Measurements from ENCODE around the gene PPP1R17. TPM values are rescaled to one million over a fixed set of nuclear protein-coding genes. Genes with fewer than 3 reads are reported as not detected.

The PPP1R17 gene
- total RNA-seq (2016; rRNA removed; fragmentation: Illumina TruSeq; extraction: Trizol) (not detected in 2 replicates), polyA plus RNA-seq (2011; rRNA removed) (not detected in 2 replicates), polyA minus RNA-seq (2011; rRNA and poly(A)+ RNA removed; ENCODE audit: low replicate concordance) (not detected in 2 replicates), Bru-seq, nascent RNA (not detected), BruChase-seq, experiment 1, labeled RNA remaining after a 6-hour chase (not detected), BruChase-seq, experiment 2, labeled RNA remaining after a 2-hour chase (not detected)
- not detected in 2 replicates for total RNA-seq (2016; cell fraction: cytosol; rRNA removed; fragmentation: Illumina TruSeq; extraction: Trizol; ENCODE audit: low read depth)
- not detected in 2 replicates for total RNA-seq (2016; cell fraction: insoluble cytoplasmic fraction; rRNA removed; fragmentation: Illumina TruSeq; extraction: Trizol)
- total RNA-seq (2016; cell fraction: membrane; rRNA removed; fragmentation: Illumina TruSeq; extraction: Trizol), result not detected in 2 replicates
- not detected in 2 replicates for total RNA-seq (2016; cell fraction: nucleus; rRNA removed; fragmentation: Illumina TruSeq; extraction: Trizol)
- polyA plus RNA-seq (2011; cell fraction: cytosol; rRNA removed), result not detected in 2 replicates
- not detected in 2 replicates for polyA plus RNA-seq (2011; cell fraction: nucleus; rRNA removed)
- polyA plus RNA-seq (2012), result not detected in 2 replicates
- not detected in 2 replicates for polyA plus RNA-seq (2016; cell fraction: cytosol; fragmentation: Illumina TruSeq; extraction: Trizol; ENCODE audit: low read depth)
- polyA plus RNA-seq (2016; cell fraction: insoluble cytoplasmic fraction; fragmentation: Illumina TruSeq; extraction: Trizol; ENCODE audit: low read depth), result not detected in 2 replicates
- not detected in 2 replicates for polyA plus RNA-seq (2016; cell fraction: membrane; fragmentation: Illumina TruSeq; extraction: Trizol; ENCODE audit: low read depth)
- polyA plus RNA-seq (2016; cell fraction: nucleus; fragmentation: Illumina TruSeq; extraction: Trizol; ENCODE audit: insufficient read depth, low read depth), result not detected in 2 replicates
- polyA minus RNA-seq (2011; cell fraction: cytosol; rRNA and poly(A)+ RNA removed), result not detected in 2 replicates
- not detected in 2 replicates for polyA minus RNA-seq (2011; cell fraction: nucleus; rRNA and poly(A)+ RNA removed)
- long read RNA-seq, experiment 1, result 0 reads
- long read RNA-seq, experiment 2, result 0 reads

GRCh38 chr7:31687024-31687748, at the start of gene PPP1R17:
Gene PPP1R17, plus strand, starts transcription at chr7:31687215. Its CDS starts 5,227 bp downstream, at chr7:31692442.
- POLR2A ChIA-PET, result no interaction called here
- Histone ChIP-seq H3K4me1 (ENCODE audit: insufficient read depth, low read length) (no peaks in the 10 kb centered on the region), H3K9ac (ENCODE audit: insufficient read depth, low read depth, low read length) (no peak within 1 kb of the TSS), H3K9me3 (ENCODE audit: low read length) (no peaks in the 10 kb centered on the region), H3K4me2 (ENCODE audit: low read depth, low read length) (no peak within 1 kb of the TSS), H2AFZ (ENCODE audit: low read length) (no peak within 1 kb of the TSS), H3K79me2 (ENCODE audit: insufficient read depth, low read length) (no peaks in the 10 kb centered on the region), H4K20me1 (ENCODE audit: insufficient read depth, low read length) (no peaks in the 10 kb centered on the region), H3K27me3 (ENCODE audit: control insufficient read depth in 1 of 2, insufficient read depth in 2 of 2, low read length in 2 of 2) (peaks cover 0 to 6% of the 10 kb centered on the region in 2 experiments; a peak in 1 of 5 replicates), H3K36me3 (replicated peaks in 1 of 2; ENCODE audit: control insufficient read depth in 1 of 2, insufficient read depth in 2 of 2, low read length in 2 of 2) (no peaks in the 10 kb centered on the region), H3K27ac (ENCODE audit: extremely low read length, insufficient read depth, low read length) (no peak within 1 kb of the TSS), H3K4me3 (replicated peaks in 1 of 3; ENCODE audit: insufficient read depth in 1 of 3, low read depth in 2 of 3, low read length in 3 of 3) (no peak within 1 kb of the TSS)
- CTCF ChIA-PET (ENCODE audit: low intra/inter-chr PET ratio, low total read pairs), result no interaction called here
- in situ Hi-C loops (cut with HindIII; ENCODE audit: extremely low pct_ligation_motif_present, low pct_unique_long_range_greater_than_20kb), result no loop called here
- FAIRE-seq (no peak), DNase-seq (ENCODE audit: low spot score) (no peak), ATAC-seq (no peak)
- BruUV-seq (replicated peaks), result no TSS peak
- intact Hi-C loops (cut with micrococcal nuclease; ENCODE audit: unreplicated experiment), result no loop called here
- WGBS (ENCODE audit: low lambda C conversion rate), result 28% methylated on average over 11 of the region's 14 CpGs
- no peak for TF ChIP-seq ARID2 (CRISPR knock-in tag; IDR thresholded peaks at IDR 0.05; ENCODE audit: borderline replicate concordance)
- no peak for TF ChIP-seq CEBPG (CRISPR knock-in tag; IDR thresholded peaks at IDR 0.05)
- TF ChIP-seq ZFP41 (CRISPR knock-in tag; IDR thresholded peaks at IDR 0.05; ENCODE audit: borderline replicate concordance), result no peak
- no peak for TF ChIP-seq SALL2 (CRISPR knock-in tag; IDR thresholded peaks at IDR 0.05)
- TF ChIP-seq MAFF (IDR thresholded peaks at IDR 0.05; ENCODE audit: low read depth, low read length), result no peak
- no peak for TF ChIP-seq KMT2B (CRISPR knock-in tag; IDR thresholded peaks at IDR 0.05)
- TF ChIP-seq SP140L (CRISPR knock-in tag; IDR thresholded peaks at IDR 0.05; ENCODE audit: borderline replicate concordance), result no peak
- TF ChIP-seq ZNF564 (CRISPR knock-in tag; IDR thresholded peaks at IDR 0.05), result no peak
- TF ChIP-seq SNAPC4 (CRISPR knock-in tag; IDR thresholded peaks at IDR 0.05), result no peak
- TF ChIP-seq ARNT2 (CRISPR knock-in tag; IDR thresholded peaks at IDR 0.05; ENCODE audit: low read depth), result no peak
- TF ChIP-seq CREBL2 (CRISPR knock-in tag; IDR thresholded peaks at IDR 0.05; ENCODE audit: borderline replicate concordance), result no peak
- TF ChIP-seq, protein P1, sequence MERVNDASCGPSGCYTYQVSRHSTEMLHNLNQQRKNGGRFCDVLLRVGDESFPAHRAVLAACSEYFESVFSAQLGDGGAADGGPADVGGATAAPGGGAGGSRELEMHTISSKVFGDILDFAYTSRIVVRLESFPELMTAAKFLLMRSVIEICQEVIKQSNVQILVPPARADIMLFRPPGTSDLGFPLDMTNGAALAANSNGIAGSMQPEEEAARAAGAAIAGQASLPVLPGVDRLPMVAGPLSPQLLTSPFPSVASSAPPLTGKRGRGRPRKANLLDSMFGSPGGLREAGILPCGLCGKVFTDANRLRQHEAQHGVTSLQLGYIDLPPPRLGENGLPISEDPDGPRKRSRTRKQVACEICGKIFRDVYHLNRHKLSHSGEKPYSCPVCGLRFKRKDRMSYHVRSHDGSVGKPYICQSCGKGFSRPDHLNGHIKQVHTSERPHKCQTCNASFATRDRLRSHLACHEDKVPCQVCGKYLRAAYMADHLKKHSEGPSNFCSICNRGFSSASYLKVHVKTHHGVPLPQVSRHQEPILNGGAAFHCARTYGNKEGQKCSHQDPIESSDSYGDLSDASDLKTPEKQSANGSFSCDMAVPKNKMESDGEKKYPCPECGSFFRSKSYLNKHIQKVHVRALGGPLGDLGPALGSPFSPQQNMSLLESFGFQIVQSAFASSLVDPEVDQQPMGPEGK (CRISPR knock-in tag; IDR thresholded peaks at IDR 0.05), result no peak
- no peak for TF ChIP-seq KLF12 (CRISPR knock-in tag; IDR thresholded peaks at IDR 0.05; ENCODE audit: borderline replicate concordance)
